WTC11 (cell line): ENCODE results near the gene MR1. TPM values are rescaled to one million over a fixed set of nuclear protein-coding genes. Genes with fewer than 3 reads are reported as not detected.

Experiments
- ATAC-seq: fragments of 200-7000 bp; cut with Tn5 transposase; 2 replicates; pipeline ENCODE4 v1.10.0; 2021; ENCODE audit warnings: mild to moderate bottlenecking, moderate library complexity
- CTCF ChIA-PET: fragments of 300-600 bp; sonication (Branson Sonifier 250); formaldehyde crosslinking; loops from one replicate; lab custom pipeline; 2021; ENCODE audit warnings: antibody characterized with exemption; lab: Charles Lee
- POLR2A ChIA-PET: fragments of 350-600 bp; sonication (Branson Sonifier 250); formaldehyde crosslinking; loops from one replicate; lab custom pipeline; 2021; ENCODE audit warnings: antibody characterized with exemption; lab: Charles Lee
- DNase-seq: peaks from one replicate; pipeline ENCODE4 v3.0.0; 2021; ENCODE audit warnings: low spot score
- H3K27ac Mint-ChIP-seq: 2 replicates; pipeline ENCODE4 v1.8.0; 2021; ENCODE audit warnings: mixed read lengths
- H3K27me3 Mint-ChIP-seq: 2 replicates; pipeline ENCODE4 v1.8.0; 2021; ENCODE audit warnings: low read depth, mild to moderate bottlenecking, moderate library complexity, mixed read lengths
- H3K36me3 Mint-ChIP-seq: 2 replicates; pipeline ENCODE4 v1.8.0; 2021; ENCODE audit warnings: mixed read lengths
- H3K4me1 Mint-ChIP-seq: 2 replicates; pipeline ENCODE4 v1.8.0; 2022; ENCODE audit warnings: mixed read lengths
- H3K4me3 Mint-ChIP-seq: 2 replicates; pipeline ENCODE4 v1.8.0; 2021; ENCODE audit warnings: mild to moderate bottlenecking, moderate library complexity, mixed read lengths
- H3K9me3 Mint-ChIP-seq: 2 replicates; pipeline ENCODE4 v1.8.0; 2021; ENCODE audit warnings: mixed read lengths
- AFF4 ChIP-seq: sonication (generic); formaldehyde crosslinking; IDR thresholded peaks from 2 replicates; pipeline ENCODE4 v1.8.1; 2023; ENCODE audit warnings: mild to moderate bottlenecking, missing genetic modification reagents, borderline replicate concordance
- ATF1 ChIP-seq: sonication (generic); formaldehyde crosslinking; IDR thresholded peaks from 2 replicates; pipeline ENCODE4 v1.8.1; 2023; ENCODE audit warnings: mild to moderate bottlenecking, moderate library complexity, missing genetic modification reagents
- FOXK1 ChIP-seq: sonication (generic); formaldehyde crosslinking; IDR thresholded peaks from 2 replicates; pipeline ENCODE4 v1.8.0; 2022; ENCODE audit warnings: mild to moderate bottlenecking, moderate library complexity, missing genetic modification reagents
- GTF2I ChIP-seq: fragments of 250-450 bp; sonication (Bioruptor Pico); conservative IDR thresholded peaks from 2 replicates; pipeline ENCODE4 v1.4.0; 2021; ENCODE audit warnings: mild to moderate bottlenecking
- HMGA2 ChIP-seq: fragments of 250-450 bp; sonication (Bioruptor Pico); IDR thresholded peaks from 2 replicates; pipeline ENCODE4 v1.4.0; 2021; ENCODE audit warnings: mild to moderate bottlenecking, moderate library complexity
- JAZF1 ChIP-seq: fragments of 250-450 bp; sonication (Bioruptor Pico); IDR thresholded peaks from 2 replicates; pipeline ENCODE4 v1.9.0; 2021; ENCODE audit warnings: moderate library complexity, mild to moderate bottlenecking, inconsistent platforms
- NFYB ChIP-seq: sonication (generic); formaldehyde crosslinking; conservative IDR thresholded peaks from 2 replicates; pipeline ENCODE4 v1.8.0; 2022; ENCODE audit warnings: low read depth, missing genetic modification reagents
- NR3C1 ChIP-seq: sonication (generic); formaldehyde crosslinking; conservative IDR thresholded peaks from 2 replicates; pipeline ENCODE4 v1.8.1; 2023; ENCODE audit warnings: low read depth, mild to moderate bottlenecking, missing genetic modification reagents
- PRRX2 ChIP-seq: fragments of 250-450 bp; sonication (Bioruptor Pico); IDR thresholded peaks from 2 replicates; pipeline ENCODE4 v1.8.0; 2021; ENCODE audit warnings: mild to moderate bottlenecking
- TCF7 ChIP-seq: sonication (generic); formaldehyde crosslinking; IDR thresholded peaks from 2 replicates; pipeline ENCODE4 v1.8.0; 2022; ENCODE audit warnings: mild to moderate bottlenecking, low read depth, missing genetic modification reagents, moderate library complexity
- TEAD4 ChIP-seq: sonication (generic); formaldehyde crosslinking; IDR thresholded peaks from 2 replicates; pipeline ENCODE4 v1.8.0; 2022; ENCODE audit warnings: mild to moderate bottlenecking, missing genetic modification reagents
- USF2 ChIP-seq: sonication (generic); formaldehyde crosslinking; IDR thresholded peaks from 2 replicates; pipeline ENCODE4 v1.8.1; 2023; ENCODE audit warnings: mild to moderate bottlenecking, missing genetic modification reagents, moderate library complexity
- ZNF121 ChIP-seq: sonication (generic); formaldehyde crosslinking; IDR thresholded peaks from 2 replicates; pipeline ENCODE4 v1.8.0; 2023; ENCODE audit warnings: missing genetic modification reagents
- ZNF512 ChIP-seq: sonication (generic); formaldehyde crosslinking; IDR thresholded peaks from 2 replicates; pipeline ENCODE4 v1.8.1; 2022; ENCODE audit warnings: missing genetic modification reagents, borderline replicate concordance
- total RNA-seq: library from RNA; stranded (reverse); gene quantifications from 3 replicates; pipeline ENCODE4 v1.2.3, GENCODE V29; 2021
- TF ChIP-seq, protein P1 (sequence below): sonication (generic); formaldehyde crosslinking; IDR thresholded peaks from 2 replicates; pipeline ENCODE4 v1.8.0; 2023; ENCODE audit warnings: mild to moderate bottlenecking, missing genetic modification reagents
- TF ChIP-seq, protein P2 (sequence below): fragments of 250-450 bp; sonication (Bioruptor Pico); IDR thresholded peaks from 2 replicates; pipeline ENCODE4 v1.9.0; 2021; ENCODE audit warnings: mild to moderate bottlenecking, borderline replicate concordance

MR1 gene
- total RNA-seq, 1 experiment from 2014 or later = 0.28 TPM

GRCh38 chr1:181102841-181103240 lies 69.1 kb downstream of the MR1 start:
- H3K4me1 Mint-ChIP-seq = peaks cover 86% of the 10 kb centered on the region
- 0 out of 2 replicates have a peak, but pooled peaks cover 3% of the 10 kb centered on the region for H3K9me3 Mint-ChIP-seq
- no peak for DNase-seq
- TF ChIP-seq ZNF512 (CRISPR knock-in tag) (no peak), FOXK1 (CRISPR knock-in tag) (no peak), TCF7 (CRISPR knock-in tag) (no peak)
- TF ChIP-seq, protein P1, sequence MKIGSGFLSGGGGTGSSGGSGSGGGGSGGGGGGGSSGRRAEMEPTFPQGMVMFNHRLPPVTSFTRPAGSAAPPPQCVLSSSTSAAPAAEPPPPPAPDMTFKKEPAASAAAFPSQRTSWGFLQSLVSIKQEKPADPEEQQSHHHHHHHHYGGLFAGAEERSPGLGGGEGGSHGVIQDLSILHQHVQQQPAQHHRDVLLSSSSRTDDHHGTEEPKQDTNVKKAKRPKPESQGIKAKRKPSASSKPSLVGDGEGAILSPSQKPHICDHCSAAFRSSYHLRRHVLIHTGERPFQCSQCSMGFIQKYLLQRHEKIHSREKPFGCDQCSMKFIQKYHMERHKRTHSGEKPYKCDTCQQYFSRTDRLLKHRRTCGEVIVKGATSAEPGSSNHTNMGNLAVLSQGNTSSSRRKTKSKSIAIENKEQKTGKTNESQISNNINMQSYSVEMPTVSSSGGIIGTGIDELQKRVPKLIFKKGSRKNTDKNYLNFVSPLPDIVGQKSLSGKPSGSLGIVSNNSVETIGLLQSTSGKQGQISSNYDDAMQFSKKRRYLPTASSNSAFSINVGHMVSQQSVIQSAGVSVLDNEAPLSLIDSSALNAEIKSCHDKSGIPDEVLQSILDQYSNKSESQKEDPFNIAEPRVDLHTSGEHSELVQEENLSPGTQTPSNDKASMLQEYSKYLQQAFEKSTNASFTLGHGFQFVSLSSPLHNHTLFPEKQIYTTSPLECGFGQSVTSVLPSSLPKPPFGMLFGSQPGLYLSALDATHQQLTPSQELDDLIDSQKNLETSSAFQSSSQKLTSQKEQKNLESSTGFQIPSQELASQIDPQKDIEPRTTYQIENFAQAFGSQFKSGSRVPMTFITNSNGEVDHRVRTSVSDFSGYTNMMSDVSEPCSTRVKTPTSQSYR (CRISPR knock-in tag) = no peak
- H3K4me3 Mint-ChIP-seq = no peak overlapping the region
- no peak overlapping the region for H3K27ac Mint-ChIP-seq
- CTCF ChIA-PET = no interaction called here
- POLR2A ChIA-PET = no interaction called here
- no peak for ATAC-seq
- H3K27me3 Mint-ChIP-seq = peaks cover 80% of the 10 kb centered on the region
- no peaks in the 10 kb centered on the region for H3K36me3 Mint-ChIP-seq

DNA sequence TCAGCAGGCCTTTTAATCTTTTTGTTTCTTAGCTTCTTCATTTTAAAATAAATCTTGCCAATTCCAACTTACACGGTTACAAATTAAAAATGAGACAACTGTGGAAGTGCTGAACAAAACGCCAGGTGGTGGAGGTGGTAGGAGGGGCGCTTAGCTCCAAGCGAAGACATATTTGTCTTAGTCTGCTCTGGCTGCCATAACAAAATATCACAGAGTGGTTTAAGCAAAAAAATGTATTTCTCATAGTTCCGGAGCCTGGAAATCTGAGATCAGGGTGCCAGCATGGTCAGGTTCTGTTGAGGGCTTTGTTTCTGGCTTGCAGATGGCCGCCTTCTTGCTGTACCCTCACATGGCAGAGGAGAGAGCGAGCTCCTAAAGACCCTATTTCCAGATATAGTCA lies 69.6 kb downstream of the MR1 start:
- no peaks in the 10 kb centered on the region for H3K36me3 Mint-ChIP-seq
- DNase-seq = no peak
- peak overlapping the region; percentile 85 for H3K4me3 Mint-ChIP-seq
- H3K27ac Mint-ChIP-seq = no peak overlapping the region
- ATAC-seq = no peak
- H3K4me1 Mint-ChIP-seq = peaks cover 86% of the 10 kb centered on the region
- POLR2A ChIA-PET = interaction anchor here (2.7 kb wide), 1 partner anchor 13 kb away, joined by 8 read pairs; no protein-coding TSS in a partner anchor
- 0 out of 2 replicates have a peak, but pooled peaks cover 3% of the 10 kb centered on the region for H3K9me3 Mint-ChIP-seq
- CTCF ChIA-PET = interaction anchor here (1.2 to 2.3 kb wide), 2 partner anchors 19 to 222 kb away, joined by 3 to 10 read pairs; no protein-coding TSS in a partner anchor
- TF ChIP-seq USF2 (CRISPR knock-in tag) (no peak), NR3C1 (CRISPR knock-in tag) (no peak), PRRX2 (CRISPR knock-in tag) (no peak), JAZF1 (CRISPR knock-in tag) (no peak)
- TF ChIP-seq, protein P2, sequence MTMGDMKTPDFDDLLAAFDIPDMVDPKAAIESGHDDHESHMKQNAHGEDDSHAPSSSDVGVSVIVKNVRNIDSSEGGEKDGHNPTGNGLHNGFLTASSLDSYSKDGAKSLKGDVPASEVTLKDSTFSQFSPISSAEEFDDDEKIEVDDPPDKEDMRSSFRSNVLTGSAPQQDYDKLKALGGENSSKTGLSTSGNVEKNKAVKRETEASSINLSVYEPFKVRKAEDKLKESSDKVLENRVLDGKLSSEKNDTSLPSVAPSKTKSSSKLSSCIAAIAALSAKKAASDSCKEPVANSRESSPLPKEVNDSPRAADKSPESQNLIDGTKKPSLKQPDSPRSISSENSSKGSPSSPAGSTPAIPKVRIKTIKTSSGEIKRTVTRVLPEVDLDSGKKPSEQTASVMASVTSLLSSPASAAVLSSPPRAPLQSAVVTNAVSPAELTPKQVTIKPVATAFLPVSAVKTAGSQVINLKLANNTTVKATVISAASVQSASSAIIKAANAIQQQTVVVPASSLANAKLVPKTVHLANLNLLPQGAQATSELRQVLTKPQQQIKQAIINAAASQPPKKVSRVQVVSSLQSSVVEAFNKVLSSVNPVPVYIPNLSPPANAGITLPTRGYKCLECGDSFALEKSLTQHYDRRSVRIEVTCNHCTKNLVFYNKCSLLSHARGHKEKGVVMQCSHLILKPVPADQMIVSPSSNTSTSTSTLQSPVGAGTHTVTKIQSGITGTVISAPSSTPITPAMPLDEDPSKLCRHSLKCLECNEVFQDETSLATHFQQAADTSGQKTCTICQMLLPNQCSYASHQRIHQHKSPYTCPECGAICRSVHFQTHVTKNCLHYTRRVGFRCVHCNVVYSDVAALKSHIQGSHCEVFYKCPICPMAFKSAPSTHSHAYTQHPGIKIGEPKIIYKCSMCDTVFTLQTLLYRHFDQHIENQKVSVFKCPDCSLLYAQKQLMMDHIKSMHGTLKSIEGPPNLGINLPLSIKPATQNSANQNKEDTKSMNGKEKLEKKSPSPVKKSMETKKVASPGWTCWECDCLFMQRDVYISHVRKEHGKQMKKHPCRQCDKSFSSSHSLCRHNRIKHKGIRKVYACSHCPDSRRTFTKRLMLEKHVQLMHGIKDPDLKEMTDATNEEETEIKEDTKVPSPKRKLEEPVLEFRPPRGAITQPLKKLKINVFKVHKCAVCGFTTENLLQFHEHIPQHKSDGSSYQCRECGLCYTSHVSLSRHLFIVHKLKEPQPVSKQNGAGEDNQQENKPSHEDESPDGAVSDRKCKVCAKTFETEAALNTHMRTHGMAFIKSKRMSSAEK (CRISPR knock-in tag) = no peak
- TF ChIP-seq, all 79 proteins: peak for 0
- H3K27me3 Mint-ChIP-seq = peaks cover 80% of the 10 kb centered on the region

DNA sequence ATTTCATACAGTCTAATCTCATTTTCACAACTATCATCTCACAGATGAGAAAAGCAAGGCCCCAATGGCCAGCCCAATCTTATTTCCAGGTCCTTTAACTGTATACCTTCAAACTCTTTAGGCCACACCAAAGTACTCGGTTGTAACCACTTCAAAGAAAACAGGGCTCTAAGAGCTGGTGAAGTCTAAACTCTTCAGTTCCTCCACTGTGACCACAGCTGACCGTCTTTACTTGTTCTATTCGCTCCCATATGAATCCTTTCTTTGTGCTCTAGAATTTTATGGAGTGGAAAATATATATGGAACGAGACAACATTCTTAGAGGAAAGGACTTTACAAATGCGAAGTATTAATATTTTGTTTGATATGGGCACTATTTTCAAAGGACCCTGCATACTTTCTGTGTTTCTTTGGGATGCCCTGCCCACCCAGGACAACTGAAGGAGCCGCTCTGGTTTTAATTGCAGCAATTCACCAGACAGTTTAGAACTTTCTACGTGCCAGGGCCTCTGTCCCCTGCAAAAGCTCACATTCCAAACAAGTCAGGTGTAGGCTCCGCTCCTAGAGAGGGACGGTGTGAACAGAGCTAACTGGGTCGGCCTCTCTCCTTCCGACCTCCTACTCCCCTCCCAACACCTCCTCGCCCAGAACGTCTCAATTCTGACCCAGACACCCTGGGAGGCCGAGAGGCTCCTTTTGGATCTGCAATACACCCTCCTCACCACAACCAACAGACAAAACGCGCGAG lies 70.4 kb downstream of the MR1 start:
- H3K4me3 Mint-ChIP-seq = peak overlapping the region; percentile 85
- 0 out of 2 replicates have a peak, but pooled peaks cover 3% of the 10 kb centered on the region for H3K9me3 Mint-ChIP-seq
- TF ChIP-seq ATF1 (CRISPR knock-in tag) (no peak), AFF4 (CRISPR knock-in tag) (no peak), ZNF121 (CRISPR knock-in tag) (no peak), NFYB (CRISPR knock-in tag) (no peak), HMGA2 (CRISPR knock-in tag) (no peak), GTF2I (CRISPR knock-in tag) (no peak), TEAD4 (CRISPR knock-in tag) (no peak)

More for the DNA sequence above, 70.4 kb downstream of the MR1 start:
- DNase-seq = no peak
- POLR2A ChIA-PET = interaction anchor here (0.9 to 3.1 kb wide), 8 partner anchors 14 to 865 kb away, joined by 3 to 12 read pairs (median 6); partner anchors contain the start of genes IER5 and STX6
- no peaks in the 10 kb centered on the region for H3K36me3 Mint-ChIP-seq
- peak overlapping the region; percentile 79 for H3K27ac Mint-ChIP-seq
- ATAC-seq = peak; percentile 23
- H3K4me1 Mint-ChIP-seq = peaks cover 83% of the 10 kb centered on the region
- peaks cover 78% of the 10 kb centered on the region for H3K27me3 Mint-ChIP-seq
- CTCF ChIA-PET = interaction anchor here (0.8 to 2.4 kb wide), 10 partner anchors 11 to 222 kb away, joined by 3 to 27 read pairs (median 4); no protein-coding TSS in a partner anchor
